Measurements from ENCODE around the gene GLTP.
"Not testable (repeated sequence)": the region's sequence is repeated elsewhere in the genome, so short reads cannot be mapped to it uniquely, and the experiment has no call there.

The GLTP gene

GRCh38 chr12:109877504-109878246 is 2.7 kb downstream of the GLTP start:
- DNase-seq (ENCODE audit: low spot score), result no peak

GRCh38 chr12:109876406-109876805 is 3.9 kb downstream of the GLTP start:
- no peak for DNase-seq (ENCODE audit: low spot score)

DNA sequence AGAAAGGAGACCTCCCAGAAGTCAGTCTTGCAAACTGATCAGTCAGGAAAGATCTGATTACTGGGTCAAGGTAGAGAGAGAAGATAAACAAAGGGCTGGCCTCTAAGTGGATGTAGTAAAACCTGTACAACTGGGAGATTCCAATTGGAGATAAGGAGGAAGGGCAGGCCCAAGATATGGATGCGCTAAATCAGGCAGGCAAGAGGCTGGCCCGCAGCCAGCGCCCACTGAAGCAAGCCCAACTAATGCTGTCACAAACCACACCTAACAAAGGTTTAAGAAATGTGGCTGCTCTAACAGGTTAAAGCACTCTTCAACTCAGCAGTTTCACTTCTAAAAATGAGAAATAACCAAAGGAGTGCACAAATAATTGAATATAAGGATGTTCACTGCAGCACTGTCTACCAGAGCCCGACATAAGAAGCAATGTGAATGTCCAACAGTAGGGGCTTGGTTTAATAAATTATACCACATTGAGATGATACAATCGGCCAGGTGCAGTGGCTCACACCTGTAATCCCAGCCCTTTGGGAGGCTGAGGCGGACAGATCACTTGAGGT is 4.7 kb downstream of the GLTP start:
- DNase-seq (ENCODE audit: low spot score), result no peak

DNA sequence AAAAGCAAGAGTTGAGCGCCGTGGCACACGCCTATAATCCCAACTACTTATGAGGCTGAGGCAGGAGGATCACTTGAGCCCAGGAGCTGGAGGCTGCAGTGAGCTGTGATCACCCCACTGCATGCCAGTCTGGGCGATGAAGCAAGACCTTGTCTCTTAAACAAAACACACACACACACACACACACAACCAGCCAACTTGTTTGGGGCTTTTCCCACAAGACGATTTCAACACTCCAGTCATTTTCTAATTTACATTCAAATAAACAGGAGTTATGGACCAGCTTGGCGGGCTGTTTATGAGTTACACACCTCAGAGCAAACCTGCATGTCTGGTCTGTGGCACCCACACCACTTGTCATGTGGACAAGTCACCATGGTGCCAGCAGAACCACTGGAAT is 6.7 kb downstream of the GLTP start:
- DNase-seq (ENCODE audit: low spot score), result no peak

GRCh38 chr12:109871668-109872314 is 8.6 kb downstream of the GLTP start:
- no peak for DNase-seq (ENCODE audit: low spot score)

GRCh38 chr12:109870648-109871047 is 9.7 kb downstream of the GLTP start:
- no peak for DNase-seq (ENCODE audit: low spot score)

DNA sequence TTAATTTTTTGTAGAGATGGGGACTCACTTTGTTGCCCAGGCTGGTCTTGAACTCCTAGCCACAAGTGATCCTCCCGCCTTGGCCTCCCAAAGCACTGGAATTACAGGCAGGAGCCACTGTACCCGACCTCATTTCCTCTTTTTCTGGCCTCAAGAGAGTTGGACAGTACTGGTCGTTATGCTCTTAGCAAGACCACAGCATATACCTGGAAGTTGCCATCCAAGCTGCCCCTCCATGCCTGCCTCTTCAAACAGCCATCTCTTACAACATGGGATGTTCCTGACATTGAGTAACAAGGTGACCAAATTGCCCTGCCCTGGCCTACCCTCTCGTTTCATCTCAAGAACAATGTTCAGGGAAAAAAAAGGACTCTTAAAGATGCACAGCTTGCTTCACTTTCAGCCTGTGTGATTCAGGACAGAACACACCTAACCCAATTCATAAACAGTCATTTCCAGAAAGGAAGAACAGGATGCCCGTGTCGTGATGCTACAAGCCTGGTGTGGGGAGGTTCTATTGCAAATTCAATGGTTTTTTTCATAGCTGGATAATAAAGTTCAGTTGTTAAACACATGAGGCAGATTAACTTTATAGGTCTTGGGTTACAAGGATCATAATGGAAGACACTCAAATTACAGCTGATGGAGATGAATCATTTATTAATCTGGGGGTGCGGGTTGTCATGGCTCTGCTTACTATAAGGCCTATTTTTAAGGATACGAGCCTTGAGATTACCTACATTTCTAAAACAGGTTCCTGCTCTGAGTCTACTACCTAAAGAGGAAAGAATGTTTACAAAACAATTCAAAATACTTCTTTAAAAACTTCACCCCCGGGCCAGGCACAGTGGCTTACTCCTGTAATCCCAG is 11.9 kb downstream of the GLTP start:
- no peak for DNase-seq (ENCODE audit: low spot score)

- DNase-seq (ENCODE audit: low spot score), result no peak
These were observed 15.4 kb downstream of the GLTP start for GRCh38 chr12:109864916-109865315.

DNA sequence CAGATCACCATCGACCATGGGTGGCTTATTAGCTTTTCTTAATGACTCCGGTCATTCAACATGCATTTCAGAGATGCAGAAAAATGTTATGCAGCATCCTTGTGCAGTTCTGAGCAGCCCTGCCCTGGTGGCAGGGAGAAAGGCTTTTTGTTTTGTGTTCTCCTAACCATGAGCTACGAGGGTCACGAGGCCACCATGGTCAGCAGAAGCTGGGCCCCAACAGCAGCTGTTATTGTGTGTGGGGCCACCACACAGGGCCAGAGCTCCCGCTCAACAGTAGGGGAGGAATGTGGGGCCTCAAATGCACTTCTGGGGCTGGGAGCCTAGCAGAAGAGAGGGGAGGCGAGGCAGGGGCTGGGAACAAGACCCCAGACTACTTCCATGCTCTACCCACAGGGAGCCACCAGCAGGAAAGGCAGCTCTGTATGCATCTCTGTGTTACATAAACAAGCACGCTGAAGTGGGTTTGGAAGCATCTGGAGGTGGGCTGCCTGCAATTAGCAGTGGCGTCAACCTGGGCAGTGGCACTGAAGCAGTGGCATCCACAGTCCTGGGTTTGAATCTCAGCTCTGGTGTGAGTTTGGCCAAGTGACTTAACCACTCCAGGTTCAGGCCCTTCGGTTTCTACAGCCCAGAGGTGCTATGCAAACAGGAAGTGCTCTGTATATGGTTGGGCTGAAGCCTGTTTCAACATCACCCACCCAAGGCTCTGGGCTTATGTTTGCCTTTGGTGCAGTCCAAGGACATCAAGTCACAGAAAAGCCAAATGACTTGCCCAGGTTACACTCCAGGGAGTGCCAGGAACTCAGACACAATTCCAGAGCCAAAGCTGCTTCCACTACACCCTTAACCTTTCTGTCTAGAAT is 16.3 kb downstream of the GLTP start:
- no peak for DNase-seq (ENCODE audit: low spot score)

GRCh38 chr12:109862491-109862890 is 17.9 kb downstream of the GLTP start:
- DNase-seq (ENCODE audit: low spot score), result not testable (repeated sequence)

DNA sequence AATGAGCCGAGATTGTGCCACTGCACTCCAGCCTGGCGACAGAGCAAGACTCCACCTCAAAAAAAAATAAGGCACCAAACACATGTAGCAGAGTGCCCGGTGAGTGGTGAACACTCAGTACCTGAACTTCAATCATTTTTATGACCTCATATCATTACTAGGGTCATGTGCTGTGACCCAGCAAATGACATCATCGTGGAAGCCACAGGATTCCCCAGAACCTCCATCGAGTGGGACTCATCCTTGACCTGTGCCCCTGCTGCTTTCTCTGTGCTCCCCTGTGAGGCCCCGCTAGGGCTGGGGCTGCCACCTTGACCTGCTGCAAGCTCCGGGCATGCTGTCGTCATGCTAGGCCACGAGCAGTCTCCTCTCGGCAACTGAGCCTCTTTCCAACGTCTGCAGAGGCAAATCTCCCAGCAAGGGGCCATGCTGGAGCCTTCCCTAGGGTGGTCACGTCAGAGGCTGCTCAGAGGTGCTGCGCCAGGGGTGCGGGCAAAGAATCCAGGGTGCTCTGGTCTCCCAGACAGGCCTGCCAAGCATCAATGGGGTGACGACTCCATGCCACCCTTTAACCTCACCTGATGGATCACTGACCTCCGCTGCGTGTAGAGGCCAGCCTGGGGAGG is 18.5 kb downstream of the GLTP start:
- no peak for DNase-seq (ENCODE audit: low spot score)

DNA sequence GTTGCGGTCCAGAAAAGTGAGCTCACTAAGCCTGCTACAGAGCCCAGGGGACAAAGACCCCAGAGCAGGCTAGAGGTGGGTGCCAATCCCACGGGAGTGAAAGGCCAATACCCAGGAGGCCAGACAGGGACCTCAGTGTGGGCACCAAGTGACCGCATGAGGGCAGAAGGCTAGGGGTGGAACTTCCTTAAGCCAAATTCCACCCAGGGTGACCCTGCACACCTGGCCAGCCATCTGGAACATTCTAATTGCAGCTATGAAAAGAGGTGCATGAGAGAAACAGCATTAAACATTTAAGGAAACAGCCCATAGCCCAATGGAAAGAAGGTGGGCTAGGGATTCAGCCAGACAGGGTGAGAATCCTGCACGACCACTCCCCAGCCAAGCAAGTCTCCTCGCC is 19.4 kb downstream of the GLTP start:
- DNase-seq (ENCODE audit: low spot score), result no peak

DNA sequence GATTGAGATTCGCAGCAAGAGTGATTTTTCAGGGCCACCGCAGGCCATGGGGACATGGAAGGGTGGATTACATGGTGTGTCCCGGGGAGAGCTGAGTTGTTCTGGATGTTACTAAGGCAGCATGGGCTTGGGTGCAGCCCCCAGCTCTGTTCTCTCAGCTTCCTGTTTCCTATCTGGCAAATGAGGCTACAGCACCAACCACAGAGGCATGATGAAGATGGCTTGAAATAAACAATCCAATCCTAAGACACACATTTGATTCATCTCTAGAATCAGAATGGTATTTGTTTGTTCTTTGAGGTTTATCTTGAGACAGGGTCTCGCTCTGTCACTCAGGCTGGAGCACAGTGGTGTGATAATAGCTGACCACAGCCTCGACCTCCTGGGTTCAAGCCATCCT is 21.6 kb downstream of the GLTP start:
- DNase-seq (ENCODE audit: low spot score), result no peak

- DNase-seq (ENCODE audit: low spot score), result no peak
These were observed 22.6 kb downstream of the GLTP start for GRCh38 chr12:109857715-109858114.

- DNase-seq (ENCODE audit: low spot score), result no peak
These were observed 25.0 kb downstream of the GLTP start for GRCh38 chr12:109855377-109855776.

GRCh38 chr12:109850518-109850917 is 29.8 kb downstream of the GLTP start:
- DNase-seq (ENCODE audit: low spot score), result not testable (repeated sequence)

DNA sequence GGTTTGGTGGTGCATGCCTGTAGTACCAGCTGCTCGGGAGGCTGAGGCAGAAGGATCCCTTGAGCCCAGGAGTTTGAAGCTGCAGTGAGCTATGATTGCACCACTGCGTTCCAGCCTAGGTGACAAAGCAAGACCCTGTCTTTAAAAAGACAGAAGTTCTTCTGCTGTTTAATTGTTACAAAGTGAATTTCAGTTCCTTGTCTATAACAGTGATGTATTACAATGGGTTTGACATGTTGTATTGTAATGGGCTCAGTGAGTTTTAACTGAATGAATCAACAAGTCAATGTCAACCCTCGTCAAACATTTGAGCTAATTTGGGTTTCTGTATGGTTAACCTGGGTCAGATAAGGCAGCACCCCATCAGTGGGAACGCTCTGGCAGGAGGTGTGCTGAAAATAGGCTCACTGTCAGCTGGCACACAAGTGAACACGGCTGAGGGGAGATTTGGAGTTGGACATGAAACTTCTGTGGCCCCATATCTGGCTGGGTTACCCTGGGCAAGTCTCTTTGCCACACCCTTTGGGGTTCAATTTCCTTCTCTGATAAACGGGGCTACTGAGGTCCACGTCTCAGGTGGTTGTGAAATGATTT is 33.1 kb downstream of the GLTP start:
- no peak for DNase-seq (ENCODE audit: low spot score)

DNA sequence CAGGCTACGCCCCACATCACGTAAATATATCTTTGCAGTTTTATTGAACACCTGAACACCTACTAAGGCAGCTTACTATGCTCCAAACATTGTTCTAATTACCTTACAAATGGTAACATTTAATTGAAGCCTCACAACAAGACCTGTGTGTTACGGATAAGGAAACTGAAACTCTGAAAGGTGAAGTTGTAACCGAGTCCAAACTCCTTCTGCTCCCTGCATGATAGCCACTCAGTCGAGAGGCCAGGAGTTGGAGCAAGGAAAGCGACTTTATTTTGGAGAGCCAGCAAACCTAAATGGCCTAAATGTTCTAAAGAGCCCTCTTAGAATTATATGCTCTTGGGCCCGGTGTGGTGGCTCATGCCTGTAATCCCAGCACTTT is 34.5 kb downstream of the GLTP start:
- no peak for DNase-seq (ENCODE audit: low spot score)

DNA sequence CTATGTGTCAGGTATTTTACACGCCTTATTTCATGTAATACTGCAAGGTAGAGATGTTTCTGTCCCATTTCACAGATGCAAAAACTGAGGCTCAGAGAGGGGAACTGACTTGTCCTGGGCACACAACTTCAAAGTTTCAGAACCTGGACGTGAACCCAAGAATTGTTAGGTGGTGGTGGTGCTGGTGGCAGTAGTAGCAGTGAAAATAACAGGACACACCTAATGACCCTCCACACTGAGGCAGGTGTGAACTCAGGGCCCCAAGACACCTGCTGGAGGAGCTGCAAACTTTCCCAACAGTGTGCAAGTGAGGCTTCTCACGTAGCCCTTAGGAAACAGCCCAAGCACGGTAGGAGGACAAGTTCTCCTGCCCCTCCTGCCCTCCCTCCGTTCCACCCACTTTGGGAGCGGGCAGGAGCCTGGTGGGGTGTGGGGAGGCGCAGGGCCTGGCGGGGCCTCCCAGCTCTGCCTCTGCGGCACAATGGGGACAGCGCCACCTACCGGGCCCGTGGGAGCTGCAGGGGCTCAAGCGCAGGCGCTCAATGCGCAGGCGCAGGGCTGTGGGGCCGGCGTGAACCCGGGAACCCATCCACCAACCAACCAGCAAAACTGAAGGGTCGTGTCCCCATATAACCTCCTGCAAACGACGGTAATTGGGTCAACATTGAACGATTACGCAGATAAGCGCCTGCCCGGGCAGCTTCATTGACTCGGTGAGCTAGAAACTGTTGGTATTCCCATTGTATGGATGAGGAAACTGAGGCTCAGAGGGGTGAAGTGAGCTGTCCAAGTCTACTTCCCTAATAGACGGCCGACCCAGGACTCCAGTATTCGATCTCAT is 35.1 kb downstream of the GLTP start:
- DNase-seq (ENCODE audit: low spot score), result peak; percentile 91

- no peak for DNase-seq (ENCODE audit: low spot score)
These were observed 36.2 kb downstream of the GLTP start for GRCh38 chr12:109844091-109844490.
